Regular cardiac myocyte (primary cell): ENCODE results near the gene BUB1. TPM values are rescaled to one million over a fixed set of nuclear protein-coding genes. Genes with fewer than 3 reads are reported as not detected.

ENCODE experiments used
- total RNA-seq: library from RNA; depleted of rRNA; stranded (reverse); fragments of >200 nt; gene quantifications from 2 replicates; pipeline ENCODE4 v1.2.3, GENCODE V29; 2014

Gene BUB1
- total RNA-seq = 6.5 and 49.5 TPM in 2 replicates

GRCh38 chr2:110677530-110678456 lies at the start of gene BUB1:
Gene BUB1, minus strand, starts transcription at chr2:110678063. Its CDS starts 68 bp downstream, at chr2:110677995.

Other genes with a start within 250 kb of the BUB1 start
- 8.1 and 14.1 TPM in 2 replicates for gene LIMS4, start 205.2 kb downstream of the BUB1 start, total RNA-seq
- gene RGPD6, start 100.8 kb downstream of the BUB1 start, total RNA-seq = 39.5 and 40.5 TPM in 2 replicates
- gene ACOXL, start 54.5 kb upstream of the BUB1 start, total RNA-seq = under 0.01 TPM in 1 of 2 replicates, not detected in the other